BJ (cell line): ENCODE measurements around the gene SATL1. TPM values are rescaled to one million over a fixed set of nuclear protein-coding genes. Genes with fewer than 3 reads are reported as not detected.
"Not testable (repeated sequence)": the region's sequence is repeated elsewhere in the genome, so short reads cannot be mapped to it uniquely, and the experiment has no call there.

Experiments
- CTCF ChIA-PET: fragments of 350-600 bp; formaldehyde crosslinking; extraction: SDS; loops from one replicate; lab custom pipeline; 2021; ENCODE audit warnings: antibody characterized with exemption, inconsistent platforms; lab: Yijun Ruan, JAX
- POLR2A ChIA-PET: fragments of 300-600 bp; sonication (Branson Sonifier 250); formaldehyde crosslinking; extraction: SDS; loops from one replicate; lab custom pipeline; 2021; ENCODE audit warnings: antibody characterized with exemption; lab: Charles Lee
- DNase-seq: peaks from one replicate; pipeline ENCODE4 v3.0.0-alpha.2; 2011; ENCODE audit warnings: low read depth
- H3K27me3 ChIP-seq: 2 replicates; pipeline ENCODE4 v1.6.0; 2011; ENCODE audit warnings: low read length; ENCODE audit not compliant: control insufficient read depth, insufficient read depth
- H3K36me3 ChIP-seq: 2 replicates; pipeline ENCODE4 v1.5.1; 2011; ENCODE audit warnings: low read length; ENCODE audit not compliant: control insufficient read depth, insufficient read depth
- H3K4me3 ChIP-seq: 2 replicates; pipeline ENCODE4 v1.5.1; 2011; ENCODE audit warnings: low read depth, mild to moderate bottlenecking, control low read depth, low read length
- polyA minus RNA-seq: library from RNA; depleted of rRNA, polyadenylated mRNA; stranded (reverse); fragments of >200 nt; gene quantifications from 2 replicates; pipeline ENCODE4 v1.2.3, GENCODE V29; 2011; rRNA and poly(A)+ RNA removed
- polyA plus RNA-seq: library from polyadenylated mRNA; depleted of rRNA; stranded (reverse); fragments of >200 nt; gene quantifications from 2 replicates; pipeline ENCODE4 v1.2.3, GENCODE V29; 2011; rRNA removed
- TF ChIP-seq, protein P1 (sequence below): IDR thresholded peaks from 2 replicates; pipeline ENCODE4 v1.5.1; 2011; ENCODE audit warnings: low read depth, mild to moderate bottlenecking, control low read depth, inconsistent platforms, low read length, moderate library complexity; ENCODE audit not compliant: insufficient read depth

SATL1 gene, protein sequence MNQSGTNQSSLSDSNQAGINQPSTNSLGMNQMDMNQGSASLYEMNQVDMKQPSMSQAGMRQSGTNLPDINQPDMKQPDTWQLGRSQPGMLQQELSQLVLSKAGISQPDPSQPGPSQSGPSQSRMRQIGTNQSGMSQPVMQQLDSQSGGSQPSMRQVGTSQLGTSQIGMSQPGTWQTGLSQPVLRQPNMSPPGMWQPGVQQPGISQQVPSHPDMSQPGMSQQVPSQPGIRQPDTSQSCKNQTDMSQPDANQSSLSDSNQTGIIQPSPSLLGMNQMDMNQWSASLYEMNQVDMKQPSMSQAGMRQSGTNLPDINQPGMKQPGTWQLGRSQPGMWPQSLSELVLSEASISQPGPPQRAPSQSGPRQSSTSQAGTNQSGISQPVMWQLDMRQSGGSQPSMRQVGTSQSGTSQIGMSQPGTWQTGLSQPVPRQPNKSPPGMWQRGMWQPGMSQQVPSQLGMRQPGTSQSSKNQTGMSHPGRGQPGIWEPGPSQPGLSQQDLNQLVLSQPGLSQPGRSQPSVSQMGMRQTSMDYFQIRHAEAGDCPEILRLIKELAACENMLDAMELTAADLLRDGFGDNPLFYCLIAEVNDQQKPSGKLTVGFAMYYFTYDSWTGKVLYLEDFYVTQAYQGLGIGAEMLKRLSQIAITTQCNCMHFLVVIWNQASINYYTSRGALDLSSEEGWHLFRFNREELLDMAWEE
- polyA plus RNA-seq (not detected in 2 replicates), polyA minus RNA-seq (not detected in 2 replicates)

DNA sequence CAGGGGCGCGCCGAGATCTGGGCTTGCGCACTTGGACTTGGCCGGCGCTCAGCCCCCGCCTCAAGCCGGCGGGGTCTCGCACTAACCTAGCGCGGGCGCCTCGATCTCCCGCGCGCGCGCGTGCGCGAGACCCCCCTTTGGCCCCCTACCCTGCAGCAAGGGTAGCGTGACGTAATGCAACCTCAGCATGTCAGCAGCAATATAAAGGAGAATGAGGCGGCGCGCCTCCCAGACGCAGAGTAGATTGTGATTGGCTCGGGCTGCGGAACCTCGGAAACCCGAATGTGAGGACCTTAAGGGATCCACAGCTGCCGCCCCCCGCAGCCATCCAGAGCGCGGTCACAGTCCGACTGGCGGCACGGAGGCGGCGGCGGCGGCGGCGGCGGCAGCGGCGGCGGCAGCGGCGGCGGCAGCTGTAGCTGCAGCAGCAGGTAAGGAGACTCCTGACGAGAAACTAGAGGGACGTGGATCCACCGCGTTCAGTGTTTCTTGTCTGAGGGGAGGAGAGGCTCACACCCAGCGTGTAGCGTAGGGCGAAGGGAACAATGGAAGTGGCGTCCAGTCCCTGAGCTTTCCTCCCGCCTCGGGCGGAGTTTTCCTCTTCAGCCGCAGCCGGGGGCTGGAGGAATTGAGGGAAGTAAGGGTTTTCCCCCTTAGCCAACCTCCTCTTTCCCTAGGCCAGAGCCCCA, at the start of gene SATL1, which contains the start of gene ZNF711:
Gene SATL1, minus strand, starts transcription at position 19 of the 689 bp plus-strand sequence. CDS start 134,811 bp downstream, outside the sequence.
Gene ZNF711, plus strand, starts transcription at position 231 of the 689 bp plus-strand sequence. CDS start 3,582 bp downstream, outside the sequence.
- TF ChIP-seq, protein P1, sequence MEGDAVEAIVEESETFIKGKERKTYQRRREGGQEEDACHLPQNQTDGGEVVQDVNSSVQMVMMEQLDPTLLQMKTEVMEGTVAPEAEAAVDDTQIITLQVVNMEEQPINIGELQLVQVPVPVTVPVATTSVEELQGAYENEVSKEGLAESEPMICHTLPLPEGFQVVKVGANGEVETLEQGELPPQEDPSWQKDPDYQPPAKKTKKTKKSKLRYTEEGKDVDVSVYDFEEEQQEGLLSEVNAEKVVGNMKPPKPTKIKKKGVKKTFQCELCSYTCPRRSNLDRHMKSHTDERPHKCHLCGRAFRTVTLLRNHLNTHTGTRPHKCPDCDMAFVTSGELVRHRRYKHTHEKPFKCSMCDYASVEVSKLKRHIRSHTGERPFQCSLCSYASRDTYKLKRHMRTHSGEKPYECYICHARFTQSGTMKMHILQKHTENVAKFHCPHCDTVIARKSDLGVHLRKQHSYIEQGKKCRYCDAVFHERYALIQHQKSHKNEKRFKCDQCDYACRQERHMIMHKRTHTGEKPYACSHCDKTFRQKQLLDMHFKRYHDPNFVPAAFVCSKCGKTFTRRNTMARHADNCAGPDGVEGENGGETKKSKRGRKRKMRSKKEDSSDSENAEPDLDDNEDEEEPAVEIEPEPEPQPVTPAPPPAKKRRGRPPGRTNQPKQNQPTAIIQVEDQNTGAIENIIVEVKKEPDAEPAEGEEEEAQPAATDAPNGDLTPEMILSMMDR, result no peak
- H3K36me3 ChIP-seq, result no peaks in the 10 kb centered on the region
- H3K27me3 ChIP-seq, result no peaks in the 10 kb centered on the region
- peak within 1 kb of the TSS; percentile 47 for H3K4me3 ChIP-seq
- POLR2A ChIA-PET, result no interaction called here
- CTCF ChIA-PET, result interaction anchor here (0.6 kb wide), 1 partner anchor 40 kb away, joined by 5 read pairs; no protein-coding TSS in a partner anchor
- no peak for DNase-seq

DNA sequence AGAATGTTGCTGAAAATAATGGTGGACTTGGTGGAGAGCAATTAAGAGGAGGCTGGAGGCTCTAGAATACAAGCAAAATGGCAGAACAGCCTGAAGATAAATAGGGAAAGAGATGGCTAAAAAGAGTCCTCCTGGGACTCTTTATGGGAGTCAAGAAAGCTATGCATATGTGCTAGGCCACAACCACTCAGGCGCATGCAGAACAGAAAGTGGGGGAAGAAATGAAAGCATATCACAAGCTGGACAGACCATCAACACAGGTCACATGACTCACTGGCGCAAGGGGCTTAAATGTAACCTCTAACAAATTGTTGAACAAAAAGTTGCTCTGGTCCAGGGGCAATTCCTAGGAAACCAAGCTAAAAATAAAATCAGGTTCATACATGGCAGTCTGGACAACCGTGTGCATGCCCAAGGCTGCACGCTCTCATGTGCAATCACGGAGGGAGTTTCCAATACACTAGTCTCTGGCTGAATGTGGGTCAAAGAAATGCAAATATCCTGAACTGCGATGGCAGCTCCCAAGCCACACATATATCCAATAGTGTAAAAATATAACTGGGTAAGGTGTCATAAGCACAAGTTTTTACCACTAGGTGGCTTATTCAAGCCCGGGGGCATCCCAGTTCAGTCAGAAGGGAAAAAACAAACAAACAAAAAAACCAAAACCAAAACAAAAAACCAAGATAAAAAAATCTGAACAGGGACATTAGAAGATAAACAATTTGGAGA, 45.6 kb upstream of the SATL1 start:
- ChIA-PET CTCF (no interaction called here), POLR2A (no interaction called here)
- Histone ChIP-seq H3K27me3 (no peaks in the 10 kb centered on the region), H3K4me3 (no peak overlapping the region), H3K36me3 (no peaks in the 10 kb centered on the region)
- TF ChIP-seq, protein P1, result no peak
- DNase-seq, result no peak

DNA sequence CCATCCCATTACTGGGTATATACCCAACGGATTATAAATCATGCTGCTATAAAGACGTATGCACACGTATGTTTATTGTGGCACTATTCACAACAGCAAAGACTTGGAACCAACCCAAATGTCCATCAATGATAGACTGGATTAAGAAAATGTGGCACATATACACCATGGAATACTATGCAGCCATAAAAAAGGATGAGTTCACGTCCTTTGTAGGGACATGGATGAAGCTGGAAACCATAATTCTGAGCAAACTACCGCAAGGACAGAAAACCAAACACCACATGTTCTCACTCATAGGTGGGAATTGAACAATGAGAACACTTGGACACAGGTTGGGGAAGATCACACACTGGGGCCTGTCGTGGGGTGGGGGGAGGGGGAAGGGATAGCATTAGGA, 41.7 kb upstream of the SATL1 start:
- DNase-seq, result not testable (repeated sequence)

DNA sequence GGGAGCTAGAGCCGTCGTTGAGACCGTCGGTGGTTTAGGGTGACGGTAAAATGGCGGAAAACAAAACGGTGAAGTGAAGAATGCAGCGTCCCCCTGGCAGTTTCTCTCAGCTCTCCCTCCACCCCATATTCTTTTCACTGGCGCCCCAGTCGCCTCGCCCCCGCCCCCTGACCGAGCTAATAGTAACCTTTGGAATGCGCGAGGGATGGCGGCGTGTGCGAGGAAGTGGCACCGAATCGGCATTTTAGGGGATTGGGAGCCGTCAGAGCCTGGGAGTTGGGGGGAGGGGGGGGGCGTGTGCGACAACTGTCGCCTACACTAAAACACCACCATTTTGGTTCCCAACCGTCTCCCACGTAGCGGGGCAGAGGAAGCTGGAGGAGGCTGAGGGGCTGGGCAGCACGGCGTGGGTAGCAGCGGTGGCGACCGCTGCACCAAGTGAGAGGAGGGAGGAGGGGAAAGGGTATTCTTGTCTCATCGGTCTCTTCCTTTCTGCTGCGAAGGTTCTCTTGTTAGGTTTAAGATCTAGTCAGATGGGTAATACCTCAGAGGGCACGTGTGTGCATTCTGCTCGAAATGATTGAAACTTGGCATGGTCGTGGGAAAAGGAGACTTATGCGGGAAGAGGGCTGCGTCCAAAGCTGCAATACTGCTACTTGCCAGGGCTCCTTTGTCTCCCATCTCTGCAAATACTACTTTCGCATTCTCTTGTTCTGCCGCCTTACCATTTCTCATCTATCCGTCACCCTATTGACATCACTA, 1.1 kb upstream of the SATL1 start:
- DNase-seq, result no peak
- peak overlapping the region; percentile 47 for H3K4me3 ChIP-seq
- ChIA-PET CTCF (interaction anchor here (0.6 kb wide), 1 partner anchor 39 kb away, joined by 5 read pairs; no protein-coding TSS in a partner anchor), POLR2A (no interaction called here)
- no peaks in the 10 kb centered on the region for H3K27me3 ChIP-seq
- TF ChIP-seq, protein P1, result no peak
- no peaks in the 10 kb centered on the region for H3K36me3 ChIP-seq

More for the DNA sequence above, 41.7 kb upstream of the SATL1 start:
- H3K4me3 ChIP-seq, POLR2A ChIA-PET, H3K36me3 ChIP-seq, H3K27me3 ChIP-seq, CTCF ChIA-PET: not testable (repeated sequence)
